ENCODE measurements around the gene A2M. TPM values are rescaled to one million over a fixed set of nuclear protein-coding genes. Genes with fewer than 3 reads are reported as not detected.
"Not testable (repeated sequence)": the region's sequence is repeated elsewhere in the genome, so short reads cannot be mapped to it uniquely, and the experiment has no call there.

A2M gene
- total RNA-seq, 1 donor from 2014 or later = 1.2 TPM

DNA sequence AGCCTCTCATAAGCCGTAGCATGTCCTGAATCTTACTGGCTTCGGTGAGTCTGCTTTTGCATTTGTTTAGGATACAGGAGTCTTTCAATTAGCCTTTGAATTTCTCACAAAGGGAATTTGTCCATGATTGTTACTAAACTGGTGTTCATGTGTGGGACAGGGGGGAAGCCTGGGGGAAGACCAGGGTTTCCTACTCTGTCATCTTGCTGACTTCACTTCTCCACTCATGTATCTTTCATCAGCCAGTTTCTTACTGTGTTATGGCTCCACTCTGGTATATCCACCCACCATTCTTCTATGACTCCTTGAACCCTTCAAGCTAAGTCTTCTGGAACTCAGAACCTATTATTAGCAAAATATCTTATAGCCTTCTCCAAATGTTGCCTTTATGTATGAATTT, 31.7 kb upstream of the A2M start:
- peaks cover 18% of the 10 kb centered on the region for H3K9me3 Mint-ChIP-seq (ENCODE audit: unreplicated experiment)
- H3K36me3 Mint-ChIP-seq (ENCODE audit: unreplicated experiment) = no peaks in the 10 kb centered on the region
- no peak for DNase-seq (ENCODE audit: extremely low spot score, unreplicated experiment)
- H3K4me3 Mint-ChIP-seq (ENCODE audit: unreplicated experiment) = no peak overlapping the region
- H3K4me1 Mint-ChIP-seq (ENCODE audit: unreplicated experiment) = no peaks in the 10 kb centered on the region
- H3K27ac Mint-ChIP-seq (ENCODE audit: unreplicated experiment) = no peak overlapping the region
- TF ChIP-seq, protein P1, sequence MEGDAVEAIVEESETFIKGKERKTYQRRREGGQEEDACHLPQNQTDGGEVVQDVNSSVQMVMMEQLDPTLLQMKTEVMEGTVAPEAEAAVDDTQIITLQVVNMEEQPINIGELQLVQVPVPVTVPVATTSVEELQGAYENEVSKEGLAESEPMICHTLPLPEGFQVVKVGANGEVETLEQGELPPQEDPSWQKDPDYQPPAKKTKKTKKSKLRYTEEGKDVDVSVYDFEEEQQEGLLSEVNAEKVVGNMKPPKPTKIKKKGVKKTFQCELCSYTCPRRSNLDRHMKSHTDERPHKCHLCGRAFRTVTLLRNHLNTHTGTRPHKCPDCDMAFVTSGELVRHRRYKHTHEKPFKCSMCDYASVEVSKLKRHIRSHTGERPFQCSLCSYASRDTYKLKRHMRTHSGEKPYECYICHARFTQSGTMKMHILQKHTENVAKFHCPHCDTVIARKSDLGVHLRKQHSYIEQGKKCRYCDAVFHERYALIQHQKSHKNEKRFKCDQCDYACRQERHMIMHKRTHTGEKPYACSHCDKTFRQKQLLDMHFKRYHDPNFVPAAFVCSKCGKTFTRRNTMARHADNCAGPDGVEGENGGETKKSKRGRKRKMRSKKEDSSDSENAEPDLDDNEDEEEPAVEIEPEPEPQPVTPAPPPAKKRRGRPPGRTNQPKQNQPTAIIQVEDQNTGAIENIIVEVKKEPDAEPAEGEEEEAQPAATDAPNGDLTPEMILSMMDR (IDR thresholded peaks at IDR 0.05) = no peak
- no peaks in the 10 kb centered on the region for H3K27me3 Mint-ChIP-seq (ENCODE audit: unreplicated experiment)

- no peaks in the 10 kb centered on the region for H3K27me3 Mint-ChIP-seq (ENCODE audit: unreplicated experiment)
- no peaks in the 10 kb centered on the region for H3K36me3 Mint-ChIP-seq (ENCODE audit: unreplicated experiment)
- no peaks in the 10 kb centered on the region for H3K4me1 Mint-ChIP-seq (ENCODE audit: unreplicated experiment)
- no peak overlapping the region for H3K27ac Mint-ChIP-seq (ENCODE audit: unreplicated experiment)
- no peak overlapping the region for H3K4me3 Mint-ChIP-seq (ENCODE audit: unreplicated experiment)
- H3K9me3 Mint-ChIP-seq (ENCODE audit: unreplicated experiment) = peaks cover 27% of the 10 kb centered on the region
- DNase-seq (ENCODE audit: extremely low spot score, unreplicated experiment) = no peak
- TF ChIP-seq, protein P1 (IDR thresholded peaks at IDR 0.05) = no peak
Observed at GRCh38 chr12:9144730-9145106, 29.0 kb upstream of the A2M start.

- TF ChIP-seq, protein P1 (IDR thresholded peaks at IDR 0.05) = no peak
- no peak for DNase-seq (ENCODE audit: extremely low spot score, unreplicated experiment)
- Mint-ChIP-seq H3K9me3 (ENCODE audit: unreplicated experiment) (peaks cover 32% of the 10 kb centered on the region), H3K4me3 (ENCODE audit: unreplicated experiment) (no peak overlapping the region), H3K36me3 (ENCODE audit: unreplicated experiment) (no peaks in the 10 kb centered on the region), H3K27ac (ENCODE audit: unreplicated experiment) (no peak overlapping the region), H3K4me1 (ENCODE audit: unreplicated experiment) (no peaks in the 10 kb centered on the region), H3K27me3 (ENCODE audit: unreplicated experiment) (no peaks in the 10 kb centered on the region)
Observed at GRCh38 chr12:9143929-9144729, 28.4 kb upstream of the A2M start.

GRCh38 chr12:9143137-9143536, 27.4 kb upstream of the A2M start:
- Mint-ChIP-seq H3K4me1 (ENCODE audit: unreplicated experiment) (no peaks in the 10 kb centered on the region), H3K27me3 (ENCODE audit: unreplicated experiment) (peaks cover 2% of the 10 kb centered on the region), H3K4me3 (ENCODE audit: unreplicated experiment) (no peak overlapping the region), H3K27ac (ENCODE audit: unreplicated experiment) (no peak overlapping the region), H3K9me3 (ENCODE audit: unreplicated experiment) (peaks cover 40% of the 10 kb centered on the region), H3K36me3 (ENCODE audit: unreplicated experiment) (no peaks in the 10 kb centered on the region)
- no peak for DNase-seq (ENCODE audit: extremely low spot score, unreplicated experiment)
- TF ChIP-seq, protein P1 (IDR thresholded peaks at IDR 0.05) = no peak

- peaks cover 30% of the 10 kb centered on the region for H3K9me3 Mint-ChIP-seq (ENCODE audit: unreplicated experiment)
- not testable (repeated sequence) for H3K4me1 Mint-ChIP-seq (ENCODE audit: unreplicated experiment); H3K36me3 Mint-ChIP-seq (ENCODE audit: unreplicated experiment); H3K27ac Mint-ChIP-seq (ENCODE audit: unreplicated experiment); H3K4me3 Mint-ChIP-seq (ENCODE audit: unreplicated experiment); H3K27me3 Mint-ChIP-seq (ENCODE audit: unreplicated experiment); DNase-seq (ENCODE audit: extremely low spot score, unreplicated experiment)
Observed at GRCh38 chr12:9139588-9140290, 24.0 kb upstream of the A2M start.
